A549 (cell line): ENCODE measurements around the gene DCAF10. TPM values are rescaled to one million over a fixed set of nuclear protein-coding genes. Genes with fewer than 3 reads are reported as not detected.

Experiments used
- BCL3 ChIP-seq: fragments of >200 bp; sonication (Bioruptor Twin); formaldehyde crosslinking; IDR thresholded peaks from 3 replicates; pipeline ENCODE4 v1.6.1; 2016
- CHD2 ChIP-seq: fragments of 150-350 bp; IDR thresholded peaks from 2 replicates; pipeline ENCODE4 v1.6.1; 2014; ENCODE audit warnings: low read length; ENCODE audit not compliant: partially characterized antibody
- CTCF ChIP-seq: fragments of >200 bp; sonication (Bioruptor Twin); formaldehyde crosslinking; IDR thresholded peaks from 3 replicates; pipeline ENCODE4 v1.5.1; 2016
- EHF ChIP-seq: fragments of 250-450 bp; sonication (Bioruptor Pico); IDR thresholded peaks from 2 replicates; pipeline ENCODE4 v1.5.0; 2020; ENCODE audit warnings: mild to moderate bottlenecking
- FOXS1 ChIP-seq: fragments of 250-450 bp; sonication (Bioruptor Pico); IDR thresholded peaks from 2 replicates; pipeline ENCODE4 v1.5.0; 2020; ENCODE audit warnings: mild to moderate bottlenecking, moderate library complexity
- GATA3 ChIP-seq: IDR thresholded peaks from 2 replicates; pipeline ENCODE4 v1.6.1; 2012; ENCODE audit warnings: borderline replicate concordance
- HDAC2 ChIP-seq: fragments of 200-600 bp; sonication (generic); IDR thresholded peaks from 2 replicates; pipeline ENCODE4 v1.6.1; 2016
- HOXB13 ChIP-seq: fragments of 250-450 bp; sonication (Bioruptor Pico); IDR thresholded peaks from 2 replicates; pipeline ENCODE4 v1.5.0; 2020; ENCODE audit warnings: low read depth, mild to moderate bottlenecking, moderate library complexity
- HOXB5 ChIP-seq: fragments of 250-450 bp; sonication (Bioruptor Pico); IDR thresholded peaks from 2 replicates; pipeline ENCODE4 v1.5.0; 2020; ENCODE audit warnings: mild to moderate bottlenecking, moderate library complexity
- JUN ChIP-seq, 2 experiments: fragments of >200 bp; sonication (Bioruptor Twin); formaldehyde crosslinking; IDR thresholded peaks; 2 replicates in 1 of 2; 3 replicates in 1 of 2; pipeline ENCODE4 v1.6.1; 2016 to 2017
- JUNB ChIP-seq: fragments of >200 bp; sonication (Bioruptor Twin); formaldehyde crosslinking; IDR thresholded peaks from 2 replicates; pipeline ENCODE4 v1.6.1; 2016
- KDM5A ChIP-seq: fragments of 200-600 bp; sonication (generic); IDR thresholded peaks from 2 replicates; pipeline ENCODE4 v1.6.1; 2016; ENCODE audit warnings: antibody characterized with exemption, mild to moderate bottlenecking
- MAX ChIP-seq: IDR thresholded peaks from 2 replicates; pipeline ENCODE4 v1.6.1; 2012
- NFE2L2 ChIP-seq: fragments of 150-350 bp; conservative IDR thresholded peaks from 2 replicates; pipeline ENCODE4 v1.6.1; 2014; ENCODE audit warnings: low read length
- NR3C1 ChIP-seq: fragments of >200 bp; sonication (Bioruptor Twin); formaldehyde crosslinking; IDR thresholded peaks from 3 replicates; pipeline ENCODE4 v1.6.1; 2017
- PHF8 ChIP-seq: fragments of 200-600 bp; sonication (generic); IDR thresholded peaks from 2 replicates; pipeline ENCODE4 v1.6.1; 2016; ENCODE audit warnings: low read depth, mild to moderate bottlenecking, antibody characterized with exemption, moderate library complexity, borderline replicate concordance
- RCOR1 ChIP-seq: fragments of 150-350 bp; IDR thresholded peaks from 2 replicates; pipeline ENCODE4 v1.6.1; 2014; ENCODE audit warnings: antibody characterized with exemption, low read length, low read depth
- RFX5 ChIP-seq: fragments of 450-650 bp; IDR thresholded peaks from 2 replicates; pipeline ENCODE4 v1.7.1; 2014; ENCODE audit warnings: antibody characterized with exemption, mild to moderate bottlenecking, moderate library complexity
- RNF2 ChIP-seq: fragments of 200-600 bp; sonication (generic); IDR thresholded peaks from 2 replicates; pipeline ENCODE4 v1.6.1; 2016; ENCODE audit warnings: low read depth, mild to moderate bottlenecking, antibody characterized with exemption, moderate library complexity, borderline replicate concordance
- TP53 ChIP-seq: fragments of 250-450 bp; sonication (Bioruptor Pico); IDR thresholded peaks from 2 replicates; pipeline ENCODE4 v1.5.0; 2021; ENCODE audit warnings: mild to moderate bottlenecking, moderate library complexity
- ZNF302 ChIP-seq: fragments of 250-450 bp; sonication (Bioruptor Pico); IDR thresholded peaks from 2 replicates; pipeline ENCODE4 v1.9.0; 2021; ENCODE audit warnings: inconsistent platforms, mild to moderate bottlenecking, moderate library complexity
- polyA plus RNA-seq, 4 experiments: library from polyadenylated mRNA; depleted of rRNA in 3 of 4; stranded (reverse); fragments of >200 nt; fragmentation: RNase III in 1 of 4; extraction: RNeasy Plus Mini Kit Qiagen cat#74134 plus additional on column Dnase treatment in 1 of 4; gene quantifications; 2 replicates in 3 of 4; 3 replicates in 1 of 4; pipeline ENCODE4 v1.2.3, GENCODE V29; 2011 to 2017
- TF ChIP-seq, protein P1 (sequence below): fragments of 150-350 bp; IDR thresholded peaks from 2 replicates; pipeline ENCODE4 v1.6.1; 2014; ENCODE audit warnings: low read depth, mild to moderate bottlenecking, low read length
- TF ChIP-seq, protein P2 (sequence below): IDR thresholded peaks from 2 replicates; pipeline ENCODE4 v1.6.1; 2012
- TF ChIP-seq, protein P3 (sequence below): fragments of >200 bp; sonication (Bioruptor Twin); formaldehyde crosslinking; IDR thresholded peaks from 2 replicates; pipeline ENCODE4 v1.6.1; 2016
- TF ChIP-seq, protein P4 (sequence below): fragments of 450-650 bp; IDR thresholded peaks from 2 replicates; pipeline ENCODE4 v1.6.1; 2014; ENCODE audit warnings: antibody characterized with exemption

Gene DCAF10
- polyA plus RNA-seq, 2 of the 4 experiments (the other 2 are of a cell fraction): 11.5 to 25.8 TPM

DNA sequence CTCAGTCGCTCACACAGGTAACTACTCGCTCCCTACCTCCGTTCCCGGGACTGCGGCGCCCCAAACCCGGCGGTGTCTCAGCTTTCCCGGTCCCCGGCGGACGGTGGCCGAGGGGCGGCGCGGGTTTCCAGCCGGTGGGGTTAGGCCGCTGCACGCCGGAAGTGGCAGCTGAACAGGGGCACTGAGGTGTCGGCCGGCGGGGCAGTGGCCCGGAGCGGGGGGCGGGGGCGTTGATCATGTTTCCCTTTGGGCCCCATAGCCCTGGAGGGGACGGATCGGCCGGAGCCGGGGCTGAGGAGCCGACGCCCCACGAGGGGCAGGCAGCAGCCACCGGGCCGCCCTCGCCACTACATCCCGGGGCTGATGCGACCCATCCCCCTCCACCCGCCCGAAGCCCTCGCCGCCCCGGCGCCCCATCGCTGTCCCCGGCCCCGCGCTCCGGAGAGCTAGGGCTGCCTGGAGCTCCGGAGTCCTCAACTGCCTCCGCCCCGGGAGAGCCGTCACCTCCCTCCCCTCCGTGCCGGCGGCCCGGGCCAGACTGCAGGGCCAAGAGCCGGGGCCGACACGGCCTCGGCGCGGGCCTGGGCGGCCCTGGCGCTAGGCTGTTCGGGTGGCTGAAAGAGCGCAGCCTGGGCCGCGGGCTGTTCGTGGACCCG, at the start of gene DCAF10 (continued):
- TF ChIP-seq, protein P1, sequence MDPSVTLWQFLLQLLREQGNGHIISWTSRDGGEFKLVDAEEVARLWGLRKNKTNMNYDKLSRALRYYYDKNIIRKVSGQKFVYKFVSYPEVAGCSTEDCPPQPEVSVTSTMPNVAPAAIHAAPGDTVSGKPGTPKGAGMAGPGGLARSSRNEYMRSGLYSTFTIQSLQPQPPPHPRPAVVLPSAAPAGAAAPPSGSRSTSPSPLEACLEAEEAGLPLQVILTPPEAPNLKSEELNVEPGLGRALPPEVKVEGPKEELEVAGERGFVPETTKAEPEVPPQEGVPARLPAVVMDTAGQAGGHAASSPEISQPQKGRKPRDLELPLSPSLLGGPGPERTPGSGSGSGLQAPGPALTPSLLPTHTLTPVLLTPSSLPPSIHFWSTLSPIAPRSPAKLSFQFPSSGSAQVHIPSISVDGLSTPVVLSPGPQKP: no peak
- TF ChIP-seq ZNF302: no peak
- TF ChIP-seq BCL3: peak; percentile 71
- TF ChIP-seq, protein P2, sequence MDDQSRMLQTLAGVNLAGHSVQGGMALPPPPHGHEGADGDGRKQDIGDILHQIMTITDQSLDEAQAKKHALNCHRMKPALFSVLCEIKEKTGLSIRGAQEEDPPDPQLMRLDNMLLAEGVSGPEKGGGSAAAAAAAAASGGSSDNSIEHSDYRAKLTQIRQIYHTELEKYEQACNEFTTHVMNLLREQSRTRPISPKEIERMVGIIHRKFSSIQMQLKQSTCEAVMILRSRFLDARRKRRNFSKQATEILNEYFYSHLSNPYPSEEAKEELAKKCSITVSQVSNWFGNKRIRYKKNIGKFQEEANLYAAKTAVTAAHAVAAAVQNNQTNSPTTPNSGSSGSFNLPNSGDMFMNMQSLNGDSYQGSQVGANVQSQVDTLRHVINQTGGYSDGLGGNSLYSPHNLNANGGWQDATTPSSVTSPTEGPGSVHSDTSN: peak; percentile 69
- no peak for TF ChIP-seq NFE2L2
- no peak for TF ChIP-seq RCOR1
- TF ChIP-seq, protein P3, sequence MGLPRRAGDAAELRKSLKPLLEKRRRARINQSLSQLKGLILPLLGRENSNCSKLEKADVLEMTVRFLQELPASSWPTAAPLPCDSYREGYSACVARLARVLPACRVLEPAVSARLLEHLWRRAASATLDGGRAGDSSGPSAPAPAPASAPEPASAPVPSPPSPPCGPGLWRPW: no peak
- TF ChIP-seq EHF (CRISPR knock-in tag): no peak
- peak in 1 of 2 experiments; percentile 98; a peak in 3 of 5 replicates for TF ChIP-seq JUN (IDR thresholded peaks at IDR 0.05)
- TF ChIP-seq TP53 (CRISPR knock-in tag): peak; percentile 86
- TF ChIP-seq, protein P4, sequence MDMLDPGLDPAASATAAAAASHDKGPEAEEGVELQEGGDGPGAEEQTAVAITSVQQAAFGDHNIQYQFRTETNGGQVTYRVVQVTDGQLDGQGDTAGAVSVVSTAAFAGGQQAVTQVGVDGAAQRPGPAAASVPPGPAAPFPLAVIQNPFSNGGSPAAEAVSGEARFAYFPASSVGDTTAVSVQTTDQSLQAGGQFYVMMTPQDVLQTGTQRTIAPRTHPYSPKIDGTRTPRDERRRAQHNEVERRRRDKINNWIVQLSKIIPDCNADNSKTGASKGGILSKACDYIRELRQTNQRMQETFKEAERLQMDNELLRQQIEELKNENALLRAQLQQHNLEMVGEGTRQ: no peak
- no peak for TF ChIP-seq HOXB5 (CRISPR knock-in tag)
- TF ChIP-seq PHF8: no peak; the same call in none of the 2 replicates
- TF ChIP-seq RFX5: no peak
- no peak for TF ChIP-seq CTCF
- TF ChIP-seq RNF2: no peak
- TF ChIP-seq FOXS1 (CRISPR knock-in tag): no peak
- TF ChIP-seq NR3C1: no peak
- no peak for TF ChIP-seq HDAC2
- peak; percentile 54 for TF ChIP-seq GATA3
- TF ChIP-seq KDM5A: peak; percentile 66; the same call in 1 of the 2 replicates
- no peak for TF ChIP-seq JUNB
- TF ChIP-seq MAX: peak; percentile 91
- TF ChIP-seq HOXB13 (CRISPR knock-in tag): no peak
- peak; percentile 18 for TF ChIP-seq CHD2
